Trophoblast cell (in vitro differentiated cells and primary cell): ENCODE measurements around the gene CALCA.
A peak's percentile ranks its signal among the peaks of the same experiment; 100 is the strongest.
"Not testable (repeated sequence)": the region's sequence is repeated elsewhere in the genome, so short reads cannot be mapped to it uniquely, and the experiment has no call there.

Experiments
- DNase-seq, 2 donors: peaks; one replicate each; pipeline ENCODE4 v3.0.0-alpha.2; 2016
- H2AFZ ChIP-seq: 2 replicates; pipeline ENCODE4 v1.6.1; 2013; ENCODE audit warnings: low read length, moderate library complexity, mild to moderate bottlenecking; ENCODE audit not compliant: insufficient read depth, poor library complexity
- H2AK5ac ChIP-seq: 2 replicates; pipeline ENCODE4 v1.6.1; 2013; ENCODE audit warnings: mild to moderate bottlenecking, low read length
- H2BK120ac ChIP-seq: 2 replicates; pipeline ENCODE4 v1.6.1; 2013; ENCODE audit warnings: low read length, mild to moderate bottlenecking, moderate library complexity; ENCODE audit not compliant: insufficient read depth, poor library complexity
- H2BK12ac ChIP-seq: 2 replicates; pipeline ENCODE4 v1.6.1; 2013; ENCODE audit warnings: mild to moderate bottlenecking, low read length, moderate library complexity
- H2BK5ac ChIP-seq: 2 replicates; pipeline ENCODE4 v1.6.1; 2013; ENCODE audit warnings: low read length, low read depth, moderate library complexity, mild to moderate bottlenecking; ENCODE audit not compliant: poor library complexity
- H3K14ac ChIP-seq: 2 replicates; pipeline ENCODE4 v1.6.1; 2013; ENCODE audit warnings: mild to moderate bottlenecking, low read length
- H3K18ac ChIP-seq: 2 replicates; pipeline ENCODE4 v1.6.1; 2013; ENCODE audit warnings: mild to moderate bottlenecking, low read length
- H3K23ac ChIP-seq: 2 replicates; pipeline ENCODE4 v1.6.1; 2013; ENCODE audit warnings: low read length
- H3K27ac ChIP-seq: 2 replicates; pipeline ENCODE4 v1.5.1; 2013; ENCODE audit warnings: low read depth, mild to moderate bottlenecking, inconsistent platforms, low read length, moderate library complexity
- H3K27me3 ChIP-seq: 2 replicates; pipeline ENCODE4 v1.6.1; 2013; ENCODE audit warnings: inconsistent platforms, mild to moderate bottlenecking, low read length, moderate library complexity; ENCODE audit not compliant: insufficient read depth
- H3K36me3 ChIP-seq, 2 experiments: 1 replicate in 1 of 2; 2 replicates in 1 of 2; pipeline ENCODE4 v1.6.1; 2013; ENCODE audit warnings: low read length in 2 of 2, mild to moderate bottlenecking in 2 of 2, moderate library complexity in 1 of 2; ENCODE audit not compliant: insufficient read depth in 2 of 2, control insufficient read depth in 1 of 2
- H3K4ac ChIP-seq: 2 replicates; pipeline ENCODE4 v1.6.1; 2013; ENCODE audit warnings: low read depth, mild to moderate bottlenecking, low read length, moderate library complexity
- H3K4me1 ChIP-seq, 2 experiments: 1 replicate in 1 of 2; 2 replicates in 1 of 2; pipeline ENCODE4 v1.6.1; 2013; ENCODE audit warnings: low read length in 2 of 2, mild to moderate bottlenecking in 2 of 2, moderate library complexity in 1 of 2; ENCODE audit not compliant: insufficient read depth in 2 of 2, control insufficient read depth in 1 of 2
- H3K4me2 ChIP-seq: 2 replicates; pipeline ENCODE4 v1.6.1; 2013; ENCODE audit warnings: inconsistent platforms, mild to moderate bottlenecking, low read length, moderate library complexity
- H3K4me3 ChIP-seq: 2 replicates; pipeline ENCODE4 v1.5.1; 2013; ENCODE audit warnings: mild to moderate bottlenecking, low read depth, low read length, inconsistent platforms
- H3K79me1 ChIP-seq: one replicate; pipeline ENCODE4 v1.6.1; 2013; ENCODE audit warnings: low read length
- H3K79me2 ChIP-seq: 2 replicates; pipeline ENCODE4 v1.6.1; 2013; ENCODE audit warnings: low read length, mild to moderate bottlenecking; ENCODE audit not compliant: control insufficient read depth, insufficient read depth, poor library complexity
- H3K9ac ChIP-seq: 2 replicates; pipeline ENCODE4 v1.6.1; 2013; ENCODE audit warnings: mild to moderate bottlenecking, low read length
- H3K9me3 ChIP-seq: 2 replicates; pipeline ENCODE4 v1.6.1; 2013; ENCODE audit warnings: low read depth, mild to moderate bottlenecking, control low read depth, inconsistent platforms, low read length; ENCODE audit not compliant: insufficient read depth
- H4K12ac ChIP-seq: 2 replicates; pipeline ENCODE4 v1.6.1; 2013; ENCODE audit warnings: low read depth, mild to moderate bottlenecking, low read length, moderate library complexity
- H4K8ac ChIP-seq: 2 replicates; pipeline ENCODE4 v1.6.1; 2013; ENCODE audit warnings: low read depth, mild to moderate bottlenecking, low read length, moderate library complexity
- H4K91ac ChIP-seq: one replicate; pipeline ENCODE4 v1.6.1; 2013; ENCODE audit warnings: low read depth, mild to moderate bottlenecking, low read length, moderate library complexity
- WGBS: extraction: QIAGEN DNeasy Blood & Tissue Kit; methylation state at CpG from one replicate; pipeline ENCODE4 v1.1.7; 2013; ENCODE audit warnings: missing lambda C conversion rate; ENCODE audit not compliant: insufficient read length, insufficient coverage; ENCODE audit errors: extremely low coverage; 5-methylcytosine and 5-hydroxymethylcytosine counted together

CALCA gene

DNA sequence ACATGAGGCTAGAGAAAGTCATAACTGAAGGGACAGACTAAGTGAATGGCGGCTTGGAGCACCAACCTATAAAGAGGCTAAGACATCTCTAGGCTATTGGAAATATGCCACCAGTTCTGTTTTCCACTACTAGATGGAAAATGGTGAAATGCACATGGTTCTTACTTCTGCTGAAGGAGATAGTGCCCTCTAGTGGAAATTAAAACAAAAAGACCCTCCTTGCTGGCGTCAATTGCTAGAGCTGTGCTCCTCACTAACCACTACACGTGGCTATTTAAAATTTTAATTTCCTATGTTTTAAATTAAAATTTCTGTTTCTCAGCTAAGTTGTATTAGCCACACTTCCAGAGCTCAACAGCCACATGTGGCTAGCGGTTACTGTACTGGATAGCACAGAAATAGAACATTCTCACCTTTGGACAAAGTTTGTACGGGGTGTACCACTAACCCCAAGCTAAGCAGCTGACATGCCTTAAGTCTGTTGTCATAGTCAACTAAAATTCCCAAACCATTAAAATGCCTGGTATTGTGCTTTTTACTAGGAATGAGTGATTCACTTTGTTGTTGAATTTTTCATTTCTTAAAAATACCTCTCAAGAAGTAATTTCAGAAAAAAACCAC lies 34.1 kb upstream of the CALCA start:
- Histone ChIP-seq H2AK5ac (no peak overlapping the region), H3K4ac (no peak overlapping the region), H3K14ac (no peak overlapping the region), H3K4me3 (no peak overlapping the region), H3K27ac (no peak overlapping the region), H3K9me3 (no peaks in the 10 kb centered on the region), H4K8ac (no peak overlapping the region), H4K12ac (no peak overlapping the region), H2BK5ac (no peak overlapping the region), H3K4me1 (no peaks in the 10 kb centered on the region), H3K27me3 (no peaks in the 10 kb centered on the region), H3K4me2 (no peak overlapping the region), H3K23ac (no peak overlapping the region), H4K91ac (no peak overlapping the region), H3K79me1 (no peaks in the 10 kb centered on the region), H2AFZ (no peak overlapping the region), H3K9ac (no peak overlapping the region), H3K79me2 (no peaks in the 10 kb centered on the region), H2BK120ac (no peak overlapping the region), H3K18ac (no peak overlapping the region), H3K36me3 (no peaks in the 10 kb centered on the region), H2BK12ac (no peak overlapping the region)
- DNase-seq = peak; percentile 10 to 73
- no CpG with 5 or more reads among the region's 5 CpGs for WGBS

- WGBS = no CpG with 5 or more reads among the region's 3 CpGs
- not testable (repeated sequence) for H2BK5ac ChIP-seq, H3K79me1 ChIP-seq, H2AFZ ChIP-seq, DNase-seq, H3K23ac ChIP-seq, H4K91ac ChIP-seq, H3K4ac ChIP-seq, H2BK120ac ChIP-seq, H3K36me3 ChIP-seq, H3K79me2 ChIP-seq, H3K4me2 ChIP-seq, H3K4me1 ChIP-seq, H3K27me3 ChIP-seq, H2AK5ac ChIP-seq, H3K9me3 ChIP-seq, H4K8ac ChIP-seq, H3K14ac ChIP-seq, H2BK12ac ChIP-seq, H3K4me3 ChIP-seq, H3K9ac ChIP-seq, H3K18ac ChIP-seq, H4K12ac ChIP-seq, H3K27ac ChIP-seq
These were observed 16.0 kb upstream of the CALCA start for GRCh38 chr11:14988133-14988532.

DNA sequence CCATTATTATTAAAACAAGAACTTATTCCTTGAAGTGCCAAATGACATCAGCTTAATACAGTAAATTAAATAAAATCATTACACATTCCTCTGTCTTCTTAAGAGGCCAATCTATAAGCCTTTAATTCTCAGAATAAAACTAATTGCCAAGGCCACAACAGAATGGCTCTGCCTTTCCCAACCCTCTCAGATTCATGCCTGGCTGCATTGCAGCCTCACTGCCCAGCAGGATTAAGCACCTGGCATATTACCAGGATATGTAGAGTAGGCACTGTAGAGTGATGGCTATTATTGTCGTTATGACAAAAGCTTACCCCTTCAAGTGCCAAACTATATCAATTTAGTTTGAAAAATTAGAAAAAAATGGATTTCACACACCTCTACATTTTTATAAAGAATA lies 9.4 kb upstream of the CALCA start:
- Histone ChIP-seq H2BK5ac (no peak overlapping the region), H3K4me1 (no peaks in the 10 kb centered on the region), H3K18ac (no peak overlapping the region), H4K91ac (no peak overlapping the region), H3K4me3 (no peak overlapping the region), H3K79me2 (no peaks in the 10 kb centered on the region), H2AFZ (no peak overlapping the region), H3K79me1 (no peaks in the 10 kb centered on the region), H3K14ac (no peak overlapping the region), H3K4ac (no peak overlapping the region), H3K23ac (no peak overlapping the region), H3K9me3 (no peaks in the 10 kb centered on the region), H2BK120ac (no peak overlapping the region), H4K8ac (no peak overlapping the region), H3K9ac (no peak overlapping the region), H4K12ac (no peak overlapping the region), H2BK12ac (no peak overlapping the region), H3K27me3 (no peaks in the 10 kb centered on the region), H3K4me2 (no peak overlapping the region), H3K36me3 (no peaks in the 10 kb centered on the region), H3K27ac (no peak overlapping the region), H2AK5ac (no peak overlapping the region)
- DNase-seq = no peak
- no CpG with 5 or more reads among the region's 1 CpG for WGBS

DNA sequence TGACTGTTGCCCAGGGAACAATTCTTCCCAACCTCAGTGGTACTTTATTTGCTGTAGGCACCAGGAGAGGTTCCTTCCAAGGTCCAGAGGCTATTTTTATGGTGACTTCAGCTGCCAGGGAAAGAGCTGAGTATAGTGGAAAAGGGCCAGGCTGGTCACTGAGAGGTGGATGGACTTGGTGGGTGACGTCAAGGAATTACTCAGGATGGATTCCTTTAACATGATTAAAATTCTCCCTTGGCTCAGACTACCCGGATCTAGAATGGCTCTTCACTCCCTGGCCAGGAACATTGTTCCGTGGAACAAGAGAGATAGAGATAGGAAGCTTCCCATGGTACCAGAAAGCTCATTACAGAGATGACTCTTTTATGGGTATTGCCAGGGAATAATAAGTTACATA lies 8.7 kb upstream of the CALCA start:
- no peak overlapping the region for H4K91ac ChIP-seq
- H4K12ac ChIP-seq = no peak overlapping the region
- H3K9ac ChIP-seq = no peak overlapping the region
- H2BK5ac ChIP-seq = no peak overlapping the region
- H3K18ac ChIP-seq = no peak overlapping the region
- H2AK5ac ChIP-seq = no peak overlapping the region
- no peaks in the 10 kb centered on the region for H3K9me3 ChIP-seq
- DNase-seq = peak; percentile 50 to 72
- WGBS = no CpG with 5 or more reads among the region's 3 CpGs
- no peak overlapping the region for H3K4me2 ChIP-seq
- H3K36me3 ChIP-seq = no peaks in the 10 kb centered on the region
- H3K14ac ChIP-seq = no peak overlapping the region
- no peak overlapping the region for H4K8ac ChIP-seq
- H3K4me1 ChIP-seq = no peaks in the 10 kb centered on the region
- no peaks in the 10 kb centered on the region for H3K79me2 ChIP-seq
- no peak overlapping the region for H2AFZ ChIP-seq
- no peak overlapping the region for H3K4ac ChIP-seq
- H3K27ac ChIP-seq = no peak overlapping the region
- H2BK12ac ChIP-seq = no peak overlapping the region
- no peak overlapping the region for H3K23ac ChIP-seq
- peaks cover 2% of the 10 kb centered on the region for H3K27me3 ChIP-seq
- no peaks in the 10 kb centered on the region for H3K79me1 ChIP-seq
- no peak overlapping the region for H3K4me3 ChIP-seq
- no peak overlapping the region for H2BK120ac ChIP-seq
